HG03135 (cell line): ENCODE results near the gene CDCA4.
"Not testable (repeated sequence)": the region's sequence is repeated elsewhere in the genome, so short reads cannot be mapped to it uniquely, and the experiment has no call there.

Experiments used
- ATAC-seq: cut with Tn5 transposase; IDR thresholded peaks from one replicate; pipeline ENCODE4 v1.9.1; 2021; ENCODE audit warnings: mild to moderate bottlenecking, moderate library complexity; ENCODE audit not compliant: unreplicated experiment

Gene CDCA4

DNA sequence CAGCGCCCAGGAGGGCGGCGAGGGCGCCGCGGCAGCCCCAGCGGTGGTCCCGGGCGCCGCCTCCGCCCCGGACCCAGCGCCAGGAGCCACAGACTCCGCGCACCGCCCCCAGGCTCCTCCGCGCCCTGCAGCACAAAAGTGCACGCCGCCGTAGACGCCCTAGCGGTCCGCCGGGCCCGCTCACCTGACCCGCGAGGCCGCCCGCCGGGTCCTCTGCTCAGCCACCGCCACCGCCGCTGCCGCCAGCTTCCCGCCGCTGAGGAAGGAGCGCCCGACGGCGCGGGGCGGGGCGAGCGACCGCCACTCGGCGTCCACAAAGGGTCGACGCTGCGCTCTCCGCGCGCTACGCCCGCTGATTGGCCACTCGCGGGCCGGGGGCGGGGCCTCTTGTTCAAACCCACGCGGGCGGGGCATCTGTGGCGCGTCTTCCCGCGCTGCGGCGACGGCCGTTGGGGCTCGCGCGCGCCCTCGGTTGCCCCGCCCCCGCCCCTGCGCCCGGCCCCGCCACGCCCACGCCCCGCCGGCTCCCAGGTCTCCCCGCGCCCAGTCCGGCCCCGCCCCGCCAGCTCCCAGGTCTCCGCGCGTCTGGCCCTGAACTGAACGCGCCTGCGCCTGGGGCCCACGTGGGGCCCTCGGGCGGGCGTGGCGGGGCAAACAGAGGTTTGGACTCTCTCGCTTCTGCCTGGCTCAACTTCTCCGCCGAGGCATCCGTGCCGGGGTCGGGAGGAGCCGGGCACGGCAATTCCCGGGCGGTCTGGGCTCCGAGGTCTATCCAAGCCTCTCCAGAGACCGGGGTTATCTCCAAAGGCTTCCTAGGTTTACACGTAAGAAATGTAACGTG lies at the start of gene CDCA4:
TSS of gene CDCA4 (minus strand) at position 269 of the 841 bp plus-strand sequence. CDS start 9,154 bp downstream, outside the sequence.
- peak; percentile 80 for ATAC-seq

DNA sequence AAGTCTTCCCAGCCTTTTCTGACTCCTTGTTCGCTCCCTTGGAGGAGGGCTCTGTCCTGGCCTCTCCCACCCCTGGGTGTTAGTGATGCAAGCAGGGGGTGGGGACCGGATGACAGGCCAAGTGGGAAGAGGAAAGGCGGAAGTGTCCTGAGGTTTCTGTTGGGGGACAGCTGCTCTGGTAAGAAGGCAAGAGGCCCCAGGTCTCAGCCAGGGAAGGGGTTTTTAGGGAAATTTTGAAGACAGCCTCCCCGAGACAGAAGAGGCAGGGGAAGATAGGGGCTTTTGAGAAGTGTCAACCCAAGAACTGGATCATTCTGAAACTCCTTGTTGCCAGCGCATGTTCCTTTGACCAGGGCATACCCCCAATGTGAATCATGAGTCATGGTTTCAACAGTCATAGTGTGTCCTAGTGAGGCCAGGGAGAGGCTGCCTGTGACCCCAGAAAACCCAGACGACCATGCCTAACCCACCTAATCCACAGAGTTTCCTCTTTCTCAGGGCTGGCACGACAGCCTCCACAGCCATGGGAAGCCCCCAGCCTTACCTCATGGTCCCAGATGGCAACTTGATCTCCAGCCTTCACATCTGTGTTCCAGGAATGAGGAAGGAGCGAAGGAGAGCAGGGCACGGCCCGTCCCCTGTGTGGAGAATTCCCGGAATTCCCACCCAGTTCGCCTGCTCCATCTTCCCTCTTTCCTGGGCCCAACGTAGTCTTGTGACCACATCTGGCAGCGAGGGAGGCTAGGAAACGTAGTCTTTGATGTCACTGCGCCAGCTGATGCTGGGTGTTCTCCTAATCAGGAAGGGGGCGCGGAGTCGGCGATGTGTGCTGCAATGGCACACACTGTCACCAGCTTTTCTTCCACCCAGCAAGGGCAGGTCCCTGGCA lies 49.2 kb upstream of the CDCA4 start:
- peak; percentile 40 for ATAC-seq

DNA sequence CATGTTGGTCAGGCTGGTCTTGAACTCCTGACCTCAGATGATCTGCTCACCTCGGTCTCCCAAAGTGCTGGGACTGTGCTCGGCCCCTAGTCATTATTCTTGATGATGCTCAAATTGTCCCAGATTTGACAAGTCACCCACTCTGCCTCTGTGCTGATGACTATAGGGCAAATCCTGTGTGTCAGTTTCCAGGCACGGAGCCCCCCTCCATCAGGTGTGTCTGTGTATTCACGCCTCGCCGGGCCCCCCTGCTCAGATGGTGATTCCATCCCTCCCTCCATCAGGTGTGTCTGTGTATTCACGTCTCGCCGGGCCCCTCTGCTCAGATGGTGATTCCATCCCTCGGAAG lies 48.6 kb upstream of the CDCA4 start:
- no peak for ATAC-seq

DNA sequence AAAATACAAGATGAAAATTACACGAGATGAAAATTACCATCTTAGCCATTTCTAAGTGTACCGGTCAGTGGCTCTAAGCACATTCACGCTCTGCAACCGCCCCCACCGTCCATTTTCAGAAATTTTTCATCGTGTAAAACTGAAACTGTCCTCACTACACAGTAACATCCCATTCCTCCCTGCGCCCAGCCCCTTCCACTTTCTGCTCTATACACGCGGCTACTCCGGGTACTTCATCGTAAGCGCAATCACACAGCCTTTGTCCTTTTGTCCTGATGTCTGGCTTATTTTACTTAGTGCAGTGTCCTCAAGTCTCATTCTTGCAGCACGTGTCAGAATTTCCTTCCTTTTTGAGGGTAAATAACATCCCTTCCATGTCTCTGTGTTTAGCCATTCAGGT lies 47.9 kb upstream of the CDCA4 start:
- no peak for ATAC-seq

DNA sequence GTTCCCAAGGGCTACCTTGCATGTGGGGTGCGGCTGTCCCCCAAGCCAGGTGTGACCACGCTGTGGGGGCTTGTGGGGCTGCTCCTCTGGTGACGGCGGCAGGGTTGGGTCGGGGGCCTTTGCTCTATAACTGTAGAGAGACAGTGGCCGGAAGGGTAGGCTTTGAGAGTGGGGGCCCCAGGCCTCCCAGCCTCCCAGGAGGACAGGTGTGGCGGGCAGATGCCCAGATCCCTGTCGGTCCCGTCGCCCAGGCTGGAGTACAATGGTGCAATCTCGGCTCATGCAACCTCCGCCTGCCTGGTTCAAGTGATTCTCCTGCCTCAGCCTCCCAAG lies 47.1 kb upstream of the CDCA4 start:
- no peak for ATAC-seq

DNA sequence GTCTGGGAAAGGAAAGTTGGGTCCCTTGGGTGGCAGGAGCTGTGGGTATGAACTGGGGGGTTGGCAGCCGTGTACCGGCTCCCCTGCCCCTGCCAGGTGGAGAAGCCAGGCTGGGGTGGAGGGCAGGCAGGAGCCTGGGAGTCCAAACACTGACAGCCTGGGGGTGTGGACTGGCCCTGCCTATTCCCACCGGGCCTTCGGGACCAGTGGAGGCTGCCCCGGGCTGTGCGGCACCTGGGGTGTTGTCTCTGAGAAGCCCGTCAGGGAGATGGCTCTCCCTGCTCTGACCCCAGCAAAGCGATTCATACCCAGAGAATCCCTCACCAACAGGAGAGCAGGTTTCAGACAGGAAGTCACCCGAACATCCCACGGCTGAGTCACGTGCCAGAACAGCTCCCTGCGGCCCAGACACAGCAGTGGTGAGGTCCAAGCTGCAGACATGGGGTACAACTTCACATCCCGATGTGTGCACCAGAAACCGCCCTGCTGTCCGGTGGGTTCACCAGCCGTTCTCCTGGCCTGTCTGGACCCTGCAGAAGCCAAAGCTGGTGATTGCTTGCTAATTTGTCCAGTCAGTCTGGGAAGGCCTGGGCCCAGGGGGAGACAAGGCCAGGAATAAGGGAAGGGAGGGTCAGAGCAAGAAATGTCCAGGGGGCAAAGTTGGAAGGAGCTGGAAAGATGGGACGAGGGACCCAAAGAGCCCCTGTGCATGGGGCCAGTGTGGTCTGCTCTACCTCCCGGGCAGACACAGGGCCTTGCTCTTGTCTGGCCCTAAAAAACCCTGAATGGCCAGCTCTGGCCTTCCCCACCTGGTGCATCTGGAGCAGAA lies 46.5 kb upstream of the CDCA4 start:
- no peak for ATAC-seq

DNA sequence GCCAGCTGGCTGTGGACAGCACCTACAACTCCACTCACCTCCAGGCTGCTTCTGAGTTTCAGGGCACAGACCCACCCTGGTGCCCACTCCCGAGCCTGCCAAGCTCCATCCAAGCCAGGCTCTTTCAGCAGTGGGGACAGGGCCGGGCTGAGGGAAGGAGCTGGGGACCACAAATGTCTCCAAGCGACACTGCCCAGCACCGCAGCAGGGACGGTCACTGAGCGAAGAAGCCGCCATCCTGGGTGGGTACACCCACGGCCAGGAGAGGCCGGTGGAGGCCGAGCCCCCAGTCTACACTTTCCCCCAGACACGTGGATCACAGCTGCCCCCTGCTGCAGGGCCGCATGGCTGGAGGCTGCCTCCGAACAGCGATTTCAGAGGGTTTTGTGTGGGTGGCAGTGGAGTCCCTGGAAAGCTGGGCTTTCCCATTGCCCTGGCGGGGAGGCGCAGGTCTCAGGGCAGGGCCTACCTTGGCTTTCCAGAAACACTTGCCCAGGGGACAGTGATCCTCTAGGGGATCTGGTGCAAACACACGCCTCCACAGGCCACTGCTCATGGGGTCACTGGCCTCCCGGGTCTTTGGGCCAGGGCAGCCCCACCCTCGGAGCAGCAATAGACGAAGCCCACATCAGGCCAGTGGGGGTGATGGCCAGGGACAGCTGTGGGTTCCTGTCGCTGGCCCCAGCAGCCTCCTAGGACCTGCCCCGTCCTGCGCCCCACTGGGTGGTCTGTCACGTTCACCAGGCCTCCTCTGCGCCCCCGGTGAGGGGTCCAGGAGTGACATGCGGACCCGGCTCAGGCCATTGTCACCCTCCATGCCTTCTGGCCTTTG lies 45.6 kb upstream of the CDCA4 start:
- no peak for ATAC-seq

DNA sequence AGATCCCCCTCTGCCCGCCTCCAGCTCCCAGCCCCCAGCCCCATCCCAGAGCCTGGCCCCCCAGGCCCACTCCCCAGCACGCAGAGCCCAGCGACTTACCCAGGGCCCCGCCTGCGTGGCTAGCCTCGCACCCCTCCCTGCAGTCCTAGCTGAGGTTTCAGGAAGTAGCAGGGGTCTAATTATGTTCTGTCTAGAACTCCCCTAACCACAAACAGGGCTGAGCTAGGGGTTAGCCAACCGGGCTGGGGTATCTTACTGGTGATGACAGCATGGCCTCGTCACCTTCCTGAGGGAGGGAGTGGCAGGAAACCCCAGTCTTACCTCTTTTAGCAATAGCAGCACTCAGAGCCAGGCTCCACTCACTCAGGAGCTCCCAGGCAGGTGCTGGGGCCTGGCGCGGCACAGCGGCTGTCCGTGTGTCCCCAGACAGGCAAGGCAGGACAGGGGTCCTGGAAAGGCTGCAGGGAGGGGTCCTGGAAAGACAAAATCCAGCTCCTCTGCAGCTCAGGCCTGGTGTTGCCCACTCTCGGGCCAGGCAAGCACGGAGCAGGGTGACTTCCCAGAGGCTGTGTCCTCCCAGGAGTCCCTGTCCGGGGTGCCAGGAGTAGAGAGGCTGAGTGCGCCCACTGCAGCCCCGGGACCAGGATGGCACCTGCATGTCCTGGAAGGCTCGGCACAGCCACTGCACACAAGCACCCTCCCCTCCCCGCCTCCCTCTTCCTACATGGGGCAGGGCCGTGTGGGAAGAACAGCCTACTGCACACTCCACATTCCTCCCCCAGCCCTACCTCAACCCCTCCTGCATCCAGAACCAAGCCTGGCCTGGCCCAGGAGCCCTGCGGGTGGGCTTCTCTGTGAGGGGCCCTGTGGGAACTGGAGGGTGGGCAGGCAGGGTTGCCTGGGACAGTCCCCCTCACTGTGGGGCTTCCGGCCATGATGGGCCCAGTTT lies 44.7 kb upstream of the CDCA4 start, which contains the start of gene GPR132:
TSS of gene GPR132 (minus strand) at position 151 of the 949 bp plus-strand sequence. CDS start 10,010 bp downstream, outside the sequence.
- peak; percentile 51 for ATAC-seq

DNA sequence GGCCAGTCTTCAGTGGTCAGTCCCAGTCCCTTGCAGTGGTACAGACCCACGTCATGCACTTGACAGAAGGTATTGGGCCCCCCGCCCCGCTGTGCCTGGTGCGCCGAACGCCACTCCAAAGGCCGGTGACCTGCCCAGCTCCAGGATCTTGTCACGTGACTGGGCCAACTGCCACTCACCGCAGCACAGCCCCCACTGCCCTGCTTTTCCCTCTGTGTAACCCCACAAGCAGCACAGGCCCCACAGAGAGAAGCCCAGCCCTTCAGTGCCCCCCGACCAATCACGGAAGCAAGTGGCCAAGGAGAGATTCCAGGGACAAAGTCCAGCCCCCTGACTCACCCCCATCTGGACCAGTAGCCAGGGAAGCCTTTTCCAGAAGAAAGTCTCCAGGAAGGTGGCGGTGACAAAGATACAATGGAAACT lies 43.8 kb upstream of the CDCA4 start:
- no peak for ATAC-seq

DNA sequence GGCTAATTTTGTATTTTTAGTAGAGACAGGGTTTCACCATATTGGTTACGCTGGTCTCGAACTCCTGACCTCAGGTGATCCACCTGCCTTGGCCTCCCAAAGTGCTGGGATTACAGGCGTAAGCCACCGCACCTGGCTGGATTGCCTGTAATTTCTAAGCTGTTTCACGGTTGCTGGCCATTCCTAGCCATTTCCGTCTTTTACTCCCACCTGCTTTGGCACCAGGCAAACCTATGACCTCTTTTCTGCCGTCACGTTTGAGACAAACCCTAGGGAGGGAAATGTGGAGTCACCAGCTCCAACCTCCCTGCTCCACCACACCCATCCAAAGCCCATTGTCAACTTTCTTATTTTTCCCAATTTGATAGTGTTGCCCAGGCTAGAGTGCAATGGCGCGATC lies 43.1 kb upstream of the CDCA4 start:
- ATAC-seq: no peak

DNA sequence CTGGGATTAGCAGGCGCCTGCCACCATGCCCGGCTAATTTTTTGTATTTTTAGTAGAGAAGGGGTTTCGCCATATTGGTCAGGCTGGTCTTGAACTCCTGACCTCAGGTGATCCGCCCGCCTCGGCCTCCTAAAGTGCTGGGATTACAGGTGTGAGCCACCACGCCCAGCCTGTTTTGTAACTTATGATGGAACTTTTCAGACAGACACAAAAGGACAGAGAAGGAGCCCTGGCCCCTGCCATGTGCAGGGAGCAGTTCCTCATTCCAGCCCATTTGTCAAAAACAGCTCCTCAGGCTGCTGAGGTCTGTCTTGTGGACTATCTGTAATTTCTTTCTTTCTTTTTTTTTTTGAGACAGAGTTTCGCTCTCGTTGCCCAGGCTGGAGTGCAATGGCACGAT lies 42.6 kb upstream of the CDCA4 start:
- ATAC-seq: not testable (repeated sequence)

DNA sequence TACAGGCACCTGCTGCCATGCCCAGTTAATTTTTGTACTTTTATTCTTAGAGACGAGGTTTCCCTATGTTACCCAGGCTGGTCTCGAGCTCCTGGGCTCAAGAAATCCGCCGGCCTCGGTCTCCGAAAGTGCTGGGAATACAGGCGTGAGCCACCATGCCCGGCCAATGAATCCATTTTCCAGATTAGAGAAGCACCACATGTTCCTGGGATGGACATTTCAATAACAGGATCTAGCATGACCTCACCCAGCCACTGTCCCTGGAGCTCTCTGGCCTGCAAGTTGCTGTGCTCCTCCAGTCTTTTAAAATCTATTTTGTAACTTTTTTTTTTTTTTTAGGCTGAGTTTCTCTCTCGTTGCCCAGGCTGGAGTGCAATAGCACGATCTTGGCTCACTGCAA lies 42.2 kb upstream of the CDCA4 start:
- ATAC-seq: no peak

DNA sequence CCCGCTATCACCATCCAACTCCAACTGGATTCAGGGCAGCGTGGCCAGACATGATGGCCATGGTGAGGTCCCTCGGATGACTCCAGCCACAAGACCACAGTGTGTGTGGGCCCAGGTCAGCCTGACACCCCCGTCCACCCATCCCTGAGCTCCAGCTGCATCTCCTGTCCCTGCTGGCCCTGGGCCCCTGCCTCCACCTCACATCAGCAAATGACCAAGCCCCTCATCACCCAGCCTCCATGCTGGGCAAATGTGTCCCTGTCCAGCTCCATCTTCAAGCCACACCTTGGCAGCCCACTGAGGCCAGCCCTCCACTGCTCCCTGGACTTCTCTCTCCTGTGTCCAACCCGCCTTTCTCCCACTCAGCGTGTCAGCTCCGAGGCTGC lies 41.2 kb upstream of the CDCA4 start:
- no peak for ATAC-seq

DNA sequence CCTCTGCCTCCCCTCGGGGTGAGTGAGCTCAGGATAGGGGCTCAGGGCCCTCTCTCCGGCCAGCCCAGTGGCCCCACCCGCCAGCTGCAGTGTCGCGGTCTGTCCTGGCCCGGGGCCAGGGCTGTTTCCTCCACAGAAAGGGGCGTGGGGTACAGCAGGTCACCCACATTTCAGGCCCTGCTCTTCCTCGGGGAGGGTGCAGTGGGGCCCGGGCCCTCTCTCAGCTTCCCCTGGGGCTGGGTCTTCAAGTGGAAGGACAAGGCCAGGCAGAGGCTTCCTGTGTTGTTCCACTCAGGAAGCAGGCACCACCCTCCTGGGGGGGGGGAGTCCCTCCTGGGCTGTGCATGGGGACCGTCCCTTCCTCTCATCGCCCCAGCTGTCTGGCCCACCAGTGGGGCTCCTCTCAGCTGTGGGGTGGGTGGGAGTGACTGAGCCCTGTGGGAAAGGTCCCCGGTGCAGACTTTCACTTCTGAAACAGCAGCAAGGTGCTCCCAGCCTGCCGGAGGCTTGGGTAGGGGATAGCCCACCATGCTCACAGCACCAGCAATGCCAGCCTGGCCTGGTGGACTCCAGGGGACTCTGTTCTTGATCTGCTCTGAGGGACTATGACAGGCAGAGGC lies 40.7 kb upstream of the CDCA4 start:
- peak; percentile 27 for ATAC-seq

DNA sequence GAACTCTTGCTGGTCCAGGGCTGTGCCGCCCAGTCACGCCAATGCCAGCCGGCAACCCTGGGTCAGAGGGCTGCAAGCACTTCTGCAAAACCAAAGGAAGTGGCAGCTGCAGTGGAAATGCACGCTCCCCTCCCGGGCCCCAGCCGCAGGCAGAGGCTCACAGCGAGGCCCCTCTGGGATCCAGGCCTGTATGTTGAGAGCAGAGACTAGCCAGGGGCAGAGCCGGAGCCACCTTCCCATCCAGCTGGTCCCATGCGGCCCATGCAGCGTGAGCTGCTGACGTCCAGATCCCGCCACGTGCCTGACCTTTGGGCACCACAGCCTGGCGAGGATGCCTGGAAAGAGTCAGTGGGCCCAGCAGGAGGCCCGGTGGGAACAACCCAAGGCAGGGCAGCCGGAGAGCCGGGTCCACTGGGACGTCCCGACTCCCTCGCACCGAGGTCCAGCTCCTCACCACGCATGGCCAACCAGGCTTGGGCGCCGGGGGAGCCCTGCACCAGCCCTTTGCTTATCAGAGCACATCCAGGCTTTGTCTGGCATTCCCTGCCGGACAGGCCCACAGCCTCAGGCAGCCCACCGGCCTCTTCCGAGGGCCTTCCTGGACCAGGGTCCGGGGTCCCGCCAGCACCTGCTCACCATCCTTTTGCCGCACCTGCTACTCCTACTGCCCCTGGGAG lies 40.0 kb upstream of the CDCA4 start:
- no peak for ATAC-seq

DNA sequence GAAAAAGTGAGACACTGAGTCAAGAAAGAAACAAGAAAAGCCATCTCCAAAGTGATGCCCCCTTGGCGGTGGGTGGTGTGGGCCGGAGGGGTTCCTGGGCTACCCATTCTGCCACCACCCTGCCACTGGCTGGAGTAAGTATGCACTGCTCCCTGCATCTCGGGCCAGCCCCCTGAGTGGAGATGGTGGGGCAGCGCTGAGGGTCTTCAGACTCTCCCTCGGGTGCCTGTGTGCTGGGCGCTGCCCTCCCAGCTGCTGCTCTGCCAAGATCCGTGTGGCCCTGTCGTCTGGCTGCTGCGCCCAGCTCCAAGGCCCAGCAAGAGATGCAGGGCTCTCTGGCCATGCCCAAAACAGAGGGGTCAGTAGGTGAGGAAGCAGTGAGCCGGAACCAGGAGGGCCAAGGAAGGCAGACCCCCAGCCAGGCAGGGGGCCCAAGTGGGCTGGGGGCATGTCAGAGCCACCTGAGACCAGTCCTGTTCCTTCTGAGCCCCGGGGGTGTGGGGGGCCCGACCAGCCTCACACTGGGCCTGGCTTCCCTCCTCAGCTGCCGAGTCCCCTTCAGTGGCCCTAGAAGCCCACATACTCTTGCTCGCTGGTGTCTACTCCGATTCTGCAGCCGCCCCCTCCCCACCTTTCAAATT lies 39.2 kb upstream of the CDCA4 start:
- ATAC-seq: no peak

DNA sequence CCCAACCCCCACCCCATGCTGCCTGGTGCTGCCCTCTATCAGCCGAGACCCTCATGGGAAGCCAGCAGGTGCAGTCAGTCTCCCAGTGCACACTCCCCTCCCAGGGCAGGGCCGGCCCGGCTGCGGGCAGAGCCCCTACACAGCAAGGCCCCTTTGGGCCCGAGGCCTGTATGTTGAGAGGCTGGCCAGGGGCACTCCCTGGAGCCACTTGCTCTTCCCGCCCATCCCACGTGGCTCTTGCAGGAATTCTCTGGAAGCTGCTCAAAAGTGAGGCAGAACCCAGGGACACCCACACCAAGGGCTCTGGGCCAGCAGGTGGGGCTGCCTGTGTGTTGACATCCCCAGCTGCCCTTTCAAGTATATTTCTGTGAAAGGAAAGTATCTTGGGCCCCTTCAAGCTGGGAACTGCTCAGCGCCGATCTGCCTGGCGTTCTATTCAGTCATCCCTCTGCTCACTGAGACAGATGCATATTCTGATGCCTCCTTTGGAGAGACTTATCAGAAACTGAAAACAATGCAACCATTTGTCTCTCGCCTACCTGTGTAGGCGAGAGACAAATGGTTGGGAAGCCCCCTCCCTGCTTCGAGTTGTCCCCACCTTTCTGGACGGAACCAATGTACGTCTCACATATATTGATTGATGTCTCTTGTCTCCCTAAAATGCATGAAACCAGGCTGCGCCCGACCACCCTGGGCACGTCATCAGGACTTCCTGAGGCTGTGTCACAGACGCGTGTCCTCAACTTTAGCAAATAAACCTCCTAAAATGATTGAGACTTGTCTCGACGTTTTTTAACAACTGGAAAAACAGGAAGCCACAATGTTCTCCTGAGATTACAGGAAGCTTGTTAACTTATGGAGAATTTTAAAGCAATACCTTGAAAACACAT lies 38.4 kb upstream of the CDCA4 start:
- ATAC-seq: no peak
